ACC112 (cell line): ENCODE results near the gene ATAD2B.
A peak's percentile ranks its signal among the peaks of the same experiment; 100 is the strongest.
"Not testable (repeated sequence)": the region's sequence is repeated elsewhere in the genome, so short reads cannot be mapped to it uniquely, and the experiment has no call there.

Experiments
- H2AFZ ChIP-seq: fragments of 200-600 bp; sonication (generic); one replicate; pipeline ENCODE4 v1.6.0; 2017; ENCODE audit warnings: antibody characterized with exemption, low read length; ENCODE audit not compliant: unreplicated experiment
- H3K27ac ChIP-seq: fragments of 200-600 bp; sonication (generic); 2 replicates; pipeline ENCODE4 v1.5.1; 2014; ENCODE audit warnings: low read depth, mild to moderate bottlenecking, antibody characterized with exemption, low read length, moderate library complexity
- H3K27me3 ChIP-seq: fragments of 200-600 bp; sonication (generic); 2 replicates; pipeline ENCODE4 v1.6.1; 2014; ENCODE audit warnings: mild to moderate bottlenecking, antibody characterized with exemption, low read length, moderate library complexity, mixed read lengths; ENCODE audit not compliant: insufficient read depth
- H3K36me3 ChIP-seq: fragments of 200-600 bp; sonication (generic); 2 replicates; pipeline ENCODE4 v1.6.1; 2016; ENCODE audit warnings: mild to moderate bottlenecking, antibody characterized with exemption, low read length, moderate library complexity, mixed read lengths; ENCODE audit not compliant: insufficient read depth
- H3K4me1 ChIP-seq: fragments of 200-600 bp; sonication (generic); one replicate; pipeline ENCODE4 v1.6.1; 2016; ENCODE audit warnings: low read length, mixed read lengths; ENCODE audit not compliant: insufficient read depth, unreplicated experiment, control insufficient read depth
- H3K4me3 ChIP-seq: fragments of 200-600 bp; sonication (generic); 2 replicates; pipeline ENCODE4 v1.5.1; 2014; ENCODE audit warnings: mild to moderate bottlenecking, low read depth, low read length
- H3K79me2 ChIP-seq: fragments of 200-600 bp; sonication (generic); one replicate; pipeline ENCODE4 v1.6.0; 2016; ENCODE audit warnings: low read length; ENCODE audit not compliant: control insufficient read depth, unreplicated experiment, insufficient read depth

The ATAD2B gene

GRCh38 chr2:23926750-23927571 lies at the start of gene ATAD2B:
TSS of gene ATAD2B (minus strand) at chr2:23927123. CDS start at chr2:23926770, 353 bp downstream.
- Histone ChIP-seq H2AFZ (peak within 1 kb of the TSS; percentile 86), H3K27me3 (no peaks in the 10 kb centered on the region), H3K36me3 (no peaks in the 10 kb centered on the region), H3K27ac (peak within 1 kb of the TSS; percentile 85), H3K4me1 (peaks cover 11% of the 10 kb centered on the region), H3K4me3 (peak within 1 kb of the TSS; percentile 87), H3K79me2 (peaks cover 56% of the 10 kb centered on the region)

- Histone ChIP-seq H3K4me1 (no peaks in the 10 kb centered on the region), H3K36me3 (no peaks in the 10 kb centered on the region; the same call in 1 of the 2 replicates)
Observed at GRCh38 chr2:23967846-23968245, 40.9 kb upstream of the ATAD2B start.

GRCh38 chr2:23954325-23955014 lies 27.5 kb upstream of the ATAD2B start:
- H2AFZ ChIP-seq = no peak overlapping the region
- no peaks in the 10 kb centered on the region for H3K4me1 ChIP-seq
- H3K27ac ChIP-seq = no peak overlapping the region
- H3K4me3 ChIP-seq = peak overlapping the region; percentile 28; the same call in 1 of the 2 replicates
- H3K79me2 ChIP-seq = peaks cover 20% of the 10 kb centered on the region
- no peaks in the 10 kb centered on the region for H3K36me3 ChIP-seq
- H3K27me3 ChIP-seq = no peaks in the 10 kb centered on the region

More at GRCh38 chr2:23967846-23968245, 40.9 kb upstream of the ATAD2B start:
- Histone ChIP-seq H3K79me2 (no peaks in the 10 kb centered on the region), H2AFZ (no peak overlapping the region), H3K27ac (no peak overlapping the region), H3K27me3 (no peaks in the 10 kb centered on the region), H3K4me3 (no peak overlapping the region)

GRCh38 chr2:23953625-23954024 lies 26.7 kb upstream of the ATAD2B start:
- no peak overlapping the region for H3K4me3 ChIP-seq
- H3K4me1 ChIP-seq = no peaks in the 10 kb centered on the region
- H3K27me3 ChIP-seq = no peaks in the 10 kb centered on the region
- no peaks in the 10 kb centered on the region for H3K36me3 ChIP-seq
- no peak overlapping the region for H2AFZ ChIP-seq
- H3K27ac ChIP-seq = no peak overlapping the region
- H3K79me2 ChIP-seq = peaks cover 22% of the 10 kb centered on the region

GRCh38 chr2:23952558-23952957 lies 25.6 kb upstream of the ATAD2B start:
- not testable (repeated sequence) for H3K27ac ChIP-seq, H3K36me3 ChIP-seq, H3K4me1 ChIP-seq, H3K27me3 ChIP-seq, H2AFZ ChIP-seq, H3K4me3 ChIP-seq
- peaks cover 25% of the 10 kb centered on the region for H3K79me2 ChIP-seq

- H3K36me3 ChIP-seq = 0 out of 2 replicates have a peak, but pooled peaks cover 3% of the 10 kb centered on the region
- H3K79me2 ChIP-seq = peaks cover 47% of the 10 kb centered on the region
- H3K27ac ChIP-seq = no peak overlapping the region
Observed at GRCh38 chr2:23947350-23947749, 20.4 kb upstream of the ATAD2B start.

GRCh38 chr2:23944976-23945375 lies 18.1 kb upstream of the ATAD2B start:
- 0 out of 2 replicates have a peak, but pooled peaks cover 3% of the 10 kb centered on the region for H3K36me3 ChIP-seq
- H3K27ac ChIP-seq = no peak overlapping the region
- no peak overlapping the region for H3K4me3 ChIP-seq
- peaks cover 20% of the 10 kb centered on the region for H3K4me1 ChIP-seq
- H3K27me3 ChIP-seq = no peaks in the 10 kb centered on the region
- no peak overlapping the region for H2AFZ ChIP-seq
- peaks cover 61% of the 10 kb centered on the region for H3K79me2 ChIP-seq

More at GRCh38 chr2:23947350-23947749, 20.4 kb upstream of the ATAD2B start:
- no peaks in the 10 kb centered on the region for H3K27me3 ChIP-seq
- H3K4me3 ChIP-seq = no peak overlapping the region
- H2AFZ ChIP-seq = no peak overlapping the region
- H3K4me1 ChIP-seq = peaks cover 14% of the 10 kb centered on the region

- H3K4me3 ChIP-seq = no peak overlapping the region
- H3K4me1 ChIP-seq = peaks cover 20% of the 10 kb centered on the region
- H2AFZ ChIP-seq = no peak overlapping the region
- H3K27me3 ChIP-seq = no peaks in the 10 kb centered on the region
- H3K79me2 ChIP-seq = peaks cover 60% of the 10 kb centered on the region
- no peak overlapping the region for H3K27ac ChIP-seq
- 0 out of 2 replicates have a peak, but pooled peaks cover 3% of the 10 kb centered on the region for H3K36me3 ChIP-seq
Observed at GRCh38 chr2:23944527-23944926, 17.6 kb upstream of the ATAD2B start.

- Histone ChIP-seq H3K36me3 (0 out of 2 replicates have a peak, but pooled peaks cover 3% of the 10 kb centered on the region), H2AFZ (no peak overlapping the region), H3K27ac (no peak overlapping the region), H3K4me1 (peaks cover 20% of the 10 kb centered on the region), H3K4me3 (no peak overlapping the region), H3K27me3 (no peaks in the 10 kb centered on the region), H3K79me2 (peaks cover 58% of the 10 kb centered on the region)
Observed at GRCh38 chr2:23943666-23944065, 16.7 kb upstream of the ATAD2B start.

- Histone ChIP-seq H2AFZ (no peak overlapping the region), H3K79me2 (peaks cover 47% of the 10 kb centered on the region), H3K4me1 (peaks cover 20% of the 10 kb centered on the region), H3K4me3 (peak overlapping the region; percentile 98), H3K27me3 (no peaks in the 10 kb centered on the region), H3K36me3 (0 out of 2 replicates have a peak, but pooled peaks cover 3% of the 10 kb centered on the region), H3K27ac (no peak overlapping the region)
Observed at GRCh38 chr2:23941644-23942043, 14.7 kb upstream of the ATAD2B start.
